ENCODE data around the gene FSTL3. TPM values are rescaled to one million over a fixed set of nuclear protein-coding genes. Genes with fewer than 3 reads are reported as not detected.

FSTL3 gene
- total RNA-seq, 2 experiments from 2014 or later: 3.4 to 7.3 TPM

DNA sequence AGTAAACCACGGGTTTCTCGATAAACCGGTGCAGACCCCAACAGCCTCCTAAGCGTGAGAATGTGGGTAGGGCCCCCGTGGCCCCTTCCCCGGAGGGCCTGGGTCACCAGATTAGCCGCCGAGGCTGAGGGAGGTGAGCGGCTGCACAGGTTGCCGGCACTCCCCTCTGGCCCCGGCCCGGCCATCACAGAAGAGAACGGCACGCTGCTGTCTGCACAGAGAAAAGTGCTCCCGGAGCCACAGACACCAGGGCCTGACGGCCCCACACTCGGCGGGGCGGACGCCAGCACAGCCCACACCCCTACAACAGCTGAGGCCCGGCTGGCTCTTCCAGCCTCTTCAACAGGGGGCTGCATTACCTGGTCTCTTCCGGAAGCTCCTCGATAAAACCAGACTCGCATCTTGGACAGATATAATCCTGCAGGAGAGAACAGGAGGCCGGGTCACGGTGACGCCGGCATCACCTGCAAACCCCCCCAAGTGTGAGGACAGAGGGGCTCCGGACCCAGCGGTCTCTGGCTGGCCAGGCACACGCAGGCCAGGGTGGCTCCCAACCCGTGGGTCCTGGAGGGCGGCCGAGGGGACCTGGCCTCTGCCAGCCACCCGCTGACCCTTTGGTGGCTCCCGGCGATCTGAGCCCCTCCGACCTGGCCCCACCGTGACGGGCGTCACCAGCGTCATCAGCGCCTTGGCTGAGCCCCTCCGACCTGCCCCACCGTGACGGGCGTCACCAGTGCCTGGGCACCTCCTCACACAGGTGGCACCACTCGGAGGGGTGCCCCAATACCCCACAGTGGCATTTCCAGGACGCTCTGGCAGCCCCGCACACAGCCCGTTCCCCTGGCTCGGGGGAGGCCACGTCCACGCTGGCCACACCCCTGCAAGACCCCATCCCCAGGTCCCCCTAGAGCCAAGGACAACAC is 23.5 kb upstream of the FSTL3 start:
- H3K79me2 ChIP-seq (ENCODE audit: insufficient read depth, low read depth, low read length): peaks cover 55% of the 10 kb centered on the region
- no peaks in the 10 kb centered on the region for H3K9me3 ChIP-seq (ENCODE audit: low read length)
- DNase-seq (ENCODE audit: low spot score): no peak
- no peak overlapping the region for H2AFZ ChIP-seq (ENCODE audit: low read length)
- ChIA-PET CTCF (ENCODE audit: unreplicated experiment) (no interaction called here), POLR2A (no interaction called here)
- no peaks in the 10 kb centered on the region; the same call in 1 of the 2 replicates for H4K20me1 ChIP-seq (ENCODE audit: insufficient read depth, low read length)
- TF ChIP-seq, protein P1, sequence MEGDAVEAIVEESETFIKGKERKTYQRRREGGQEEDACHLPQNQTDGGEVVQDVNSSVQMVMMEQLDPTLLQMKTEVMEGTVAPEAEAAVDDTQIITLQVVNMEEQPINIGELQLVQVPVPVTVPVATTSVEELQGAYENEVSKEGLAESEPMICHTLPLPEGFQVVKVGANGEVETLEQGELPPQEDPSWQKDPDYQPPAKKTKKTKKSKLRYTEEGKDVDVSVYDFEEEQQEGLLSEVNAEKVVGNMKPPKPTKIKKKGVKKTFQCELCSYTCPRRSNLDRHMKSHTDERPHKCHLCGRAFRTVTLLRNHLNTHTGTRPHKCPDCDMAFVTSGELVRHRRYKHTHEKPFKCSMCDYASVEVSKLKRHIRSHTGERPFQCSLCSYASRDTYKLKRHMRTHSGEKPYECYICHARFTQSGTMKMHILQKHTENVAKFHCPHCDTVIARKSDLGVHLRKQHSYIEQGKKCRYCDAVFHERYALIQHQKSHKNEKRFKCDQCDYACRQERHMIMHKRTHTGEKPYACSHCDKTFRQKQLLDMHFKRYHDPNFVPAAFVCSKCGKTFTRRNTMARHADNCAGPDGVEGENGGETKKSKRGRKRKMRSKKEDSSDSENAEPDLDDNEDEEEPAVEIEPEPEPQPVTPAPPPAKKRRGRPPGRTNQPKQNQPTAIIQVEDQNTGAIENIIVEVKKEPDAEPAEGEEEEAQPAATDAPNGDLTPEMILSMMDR (conservative IDR thresholded peaks at IDR 0.05; ENCODE audit: low read length): no peak
- TF ChIP-seq EZH2phosphoT487 (IDR thresholded peaks at IDR 0.05; ENCODE audit: borderline replicate concordance, low read depth, low read length): no peak
- no peak overlapping the region for H3K4me3 ChIP-seq (ENCODE audit: low read depth, low read length, poor library complexity, severe bottlenecking)
- no peak overlapping the region for H3K4me2 ChIP-seq (ENCODE audit: low read length)
- intact Hi-C loops (cut with micrococcal nuclease; ENCODE audit: unreplicated experiment): no loop called here
- no peak overlapping the region for H3K27ac ChIP-seq (ENCODE audit: low read depth, low read length, poor library complexity, severe bottlenecking)
- BruUV-seq (replicated peaks): no TSS peak
- H3K36me3 ChIP-seq (ENCODE audit: insufficient read depth, low read length): peaks cover 95% of the 10 kb centered on the region
- H3K9me2 ChIP-seq (ENCODE audit: insufficient read depth, low read length): no peaks in the 10 kb centered on the region
- H3K4me1 ChIP-seq (ENCODE audit: insufficient read depth, low read length, poor library complexity, severe bottlenecking): peaks cover 14% of the 10 kb centered on the region

DNA sequence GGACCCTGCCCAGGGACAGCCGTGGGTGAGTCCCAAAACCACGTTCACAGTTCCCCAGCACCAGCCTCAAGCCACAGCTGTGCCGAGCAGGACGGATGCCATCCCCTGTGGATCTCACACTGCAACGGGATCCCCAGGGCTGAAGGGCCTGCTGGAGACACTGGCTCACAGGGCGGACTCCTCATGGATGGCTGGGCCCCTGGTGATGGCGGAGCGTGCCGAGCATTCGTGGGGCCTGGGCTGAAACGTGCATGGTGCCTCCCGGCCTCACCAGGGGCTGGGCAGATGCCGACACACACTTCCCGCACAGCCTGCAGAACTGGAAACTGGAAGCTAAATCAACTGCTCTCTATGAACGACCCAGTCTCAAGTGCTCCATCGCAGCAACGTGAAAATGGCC is 22.8 kb upstream of the FSTL3 start:
- H3K4me1 ChIP-seq (ENCODE audit: insufficient read depth, low read length, poor library complexity, severe bottlenecking): peaks cover 9% of the 10 kb centered on the region

More for the DNA sequence above, 22.8 kb upstream of the FSTL3 start:
- BruUV-seq (replicated peaks): no TSS peak
- TF ChIP-seq, protein P1 (conservative IDR thresholded peaks at IDR 0.05; ENCODE audit: low read length): no peak
- no peak for TF ChIP-seq EZH2phosphoT487 (IDR thresholded peaks at IDR 0.05; ENCODE audit: borderline replicate concordance, low read depth, low read length)
- Histone ChIP-seq H3K9me3 (ENCODE audit: low read length) (no peaks in the 10 kb centered on the region), H3K27ac (ENCODE audit: low read depth, low read length, poor library complexity, severe bottlenecking) (no peak overlapping the region), H3K36me3 (ENCODE audit: insufficient read depth, low read length) (peaks cover 96% of the 10 kb centered on the region), H4K20me1 (ENCODE audit: insufficient read depth, low read length) (no peaks in the 10 kb centered on the region; the same call in 1 of the 2 replicates), H3K4me3 (ENCODE audit: low read depth, low read length, poor library complexity, severe bottlenecking) (no peak overlapping the region), H3K79me2 (ENCODE audit: insufficient read depth, low read depth, low read length) (peaks cover 62% of the 10 kb centered on the region), H3K9me2 (ENCODE audit: insufficient read depth, low read length) (no peaks in the 10 kb centered on the region), H3K4me2 (ENCODE audit: low read length) (no peak overlapping the region), H2AFZ (ENCODE audit: low read length) (no peak overlapping the region)
- ChIA-PET POLR2A (no interaction called here), CTCF (ENCODE audit: unreplicated experiment) (no interaction called here)
- no peak for DNase-seq (ENCODE audit: low spot score)
- intact Hi-C loops (cut with micrococcal nuclease; ENCODE audit: unreplicated experiment): no loop called here

Data from OCI-LY7 (cell line).